HepG2 (cell line): ENCODE data around the gene HECTD1. TPM values are rescaled to one million over a fixed set of nuclear protein-coding genes. Genes with fewer than 3 reads are reported as not detected.

Source experiments
- HOXA5 ChIP-seq: sonication (generic); formaldehyde crosslinking; IDR thresholded peaks from 2 replicates; pipeline ENCODE4 v1.4.0; 2020; ENCODE audit warnings: missing genetic modification reagents
- IRF2 ChIP-seq: IDR thresholded peaks from 2 replicates; pipeline ENCODE4 v1.6.1; 2018; ENCODE audit warnings: missing genetic modification reagents, missing compliant biosample characterization
- MYNN ChIP-seq: sonication (generic); formaldehyde crosslinking; IDR thresholded peaks from 2 replicates; pipeline ENCODE4 v1.4.0; 2020; ENCODE audit warnings: mild to moderate bottlenecking, low read depth, missing genetic modification reagents
- REL ChIP-seq: sonication (generic); formaldehyde crosslinking; conservative IDR thresholded peaks from 2 replicates; pipeline ENCODE4 v1.8.0; 2022; ENCODE audit warnings: mild to moderate bottlenecking, missing genetic modification reagents, moderate library complexity
- SATB2 ChIP-seq: sonication (generic); formaldehyde crosslinking; IDR thresholded peaks from 2 replicates; pipeline ENCODE4 v1.5.0; 2020; ENCODE audit warnings: missing genetic modification reagents
- SMAD1 ChIP-seq: sonication (generic); formaldehyde crosslinking; IDR thresholded peaks from 2 replicates; pipeline ENCODE4 v1.4.0; 2020; ENCODE audit warnings: missing genetic modification reagents, low read depth, mild to moderate bottlenecking, borderline replicate concordance
- SMAD9 ChIP-seq: sonication (generic); formaldehyde crosslinking; IDR thresholded peaks from 2 replicates; pipeline ENCODE4 v1.5.1; 2020; ENCODE audit warnings: mild to moderate bottlenecking, missing genetic modification reagents
- YY1 ChIP-seq: IDR thresholded peaks from 2 replicates; pipeline ENCODE4 v1.6.1; 2011; ENCODE audit warnings: low read length, low read depth, moderate library complexity, mild to moderate bottlenecking; ENCODE audit not compliant: insufficient read depth, insufficient replicate concordance
- ZBTB21 ChIP-seq: sonication (generic); formaldehyde crosslinking; IDR thresholded peaks from 2 replicates; pipeline ENCODE4 v1.4.0; 2020; ENCODE audit warnings: missing genetic modification reagents
- ZFP62 ChIP-seq: sonication (generic); formaldehyde crosslinking; IDR thresholded peaks from 2 replicates; pipeline ENCODE4 v1.4.0; 2020; ENCODE audit warnings: missing genetic modification reagents
- ZNF124 ChIP-seq: sonication (generic); formaldehyde crosslinking; IDR thresholded peaks from 2 replicates; pipeline ENCODE4 v1.4.0; 2020; ENCODE audit warnings: missing genetic modification reagents
- ZNF432 ChIP-seq: sonication (generic); formaldehyde crosslinking; IDR thresholded peaks from 2 replicates; pipeline ENCODE4 v1.5.0; 2020; ENCODE audit warnings: missing genetic modification reagents, mild to moderate bottlenecking, borderline replicate concordance
- ZNF614 ChIP-seq: IDR thresholded peaks from 2 replicates; pipeline ENCODE4 v1.6.1; 2018; ENCODE audit warnings: missing biosample characterization, missing genetic modification reagents, inconsistent platforms, borderline replicate concordance
- ZNF713 ChIP-seq: sonication (generic); formaldehyde crosslinking; IDR thresholded peaks from 2 replicates; pipeline ENCODE4 v1.4.0; 2020; ENCODE audit warnings: mild to moderate bottlenecking, missing genetic modification reagents
- ZNF83 ChIP-seq: sonication (generic); formaldehyde crosslinking; IDR thresholded peaks from 2 replicates; pipeline ENCODE4 v1.4.0; 2020; ENCODE audit warnings: missing genetic modification reagents, mild to moderate bottlenecking, borderline replicate concordance
- ZSCAN21 ChIP-seq: sonication (generic); formaldehyde crosslinking; IDR thresholded peaks from 2 replicates; pipeline ENCODE4 v1.8.0; 2022; ENCODE audit warnings: mild to moderate bottlenecking, missing genetic modification reagents, moderate library complexity, borderline replicate concordance
- polyA plus RNA-seq, 8 experiments: library from polyadenylated mRNA; depleted of rRNA in 3 of 8; stranded (reverse) in 7 of 8; unstranded in 1 of 8; fragments of >200 nt; fragmentation: Illumina TruSeq in 4 of 8; extraction: Trizol in 4 of 8; gene quantifications; 2 replicates each; pipeline versions ENCODE4 v1.2.1 to v1.2.3, GENCODE V29; 2011 to 2016; ENCODE audit warnings: low read depth in 4 of 8, missing spikeins in 1 of 8, mixed read lengths in 1 of 8; ENCODE audit not compliant: insufficient read depth in 1 of 8
- total RNA-seq, 5 experiments: library from RNA; depleted of rRNA; stranded (reverse); fragments of >200 nt; fragmentation: Illumina TruSeq; extraction: Trizol; gene quantifications; 2 replicates each; pipeline ENCODE4 v1.2.3, GENCODE V29; 2016; ENCODE audit warnings: low read depth in 1 of 5
- TF ChIP-seq, protein P1 (sequence below): sonication (generic); formaldehyde crosslinking; IDR thresholded peaks from 2 replicates; pipeline ENCODE4 v1.4.0; 2020; ENCODE audit warnings: mild to moderate bottlenecking, missing genetic modification reagents, borderline replicate concordance
- TF ChIP-seq, protein P2 (sequence below): sonication (generic); formaldehyde crosslinking; IDR thresholded peaks from 2 replicates; pipeline ENCODE4 v1.5.0; 2020; ENCODE audit warnings: missing genetic modification reagents
- TF ChIP-seq, protein P3 (sequence below): sonication (generic); formaldehyde crosslinking; IDR thresholded peaks from 2 replicates; pipeline ENCODE4 v1.9.0; 2021; ENCODE audit warnings: missing genetic modification reagents, mild to moderate bottlenecking, borderline replicate concordance
- TF ChIP-seq, protein P4 (sequence below): IDR thresholded peaks from 2 replicates; pipeline ENCODE4 v1.6.1; 2016; ENCODE audit warnings: control low read depth
- TF ChIP-seq, protein P5 (sequence below): sonication (generic); formaldehyde crosslinking; IDR thresholded peaks from 2 replicates; pipeline ENCODE4 v1.8.0; 2022; ENCODE audit warnings: missing genetic modification reagents, mild to moderate bottlenecking, inconsistent platforms, borderline replicate concordance

HECTD1 gene
- total and polyA plus RNA-seq, 2 of the 13 experiments (the other 11 are each of a cell fraction or from before 2014, with no cell fraction given) = 312 to 560 TPM

DNA sequence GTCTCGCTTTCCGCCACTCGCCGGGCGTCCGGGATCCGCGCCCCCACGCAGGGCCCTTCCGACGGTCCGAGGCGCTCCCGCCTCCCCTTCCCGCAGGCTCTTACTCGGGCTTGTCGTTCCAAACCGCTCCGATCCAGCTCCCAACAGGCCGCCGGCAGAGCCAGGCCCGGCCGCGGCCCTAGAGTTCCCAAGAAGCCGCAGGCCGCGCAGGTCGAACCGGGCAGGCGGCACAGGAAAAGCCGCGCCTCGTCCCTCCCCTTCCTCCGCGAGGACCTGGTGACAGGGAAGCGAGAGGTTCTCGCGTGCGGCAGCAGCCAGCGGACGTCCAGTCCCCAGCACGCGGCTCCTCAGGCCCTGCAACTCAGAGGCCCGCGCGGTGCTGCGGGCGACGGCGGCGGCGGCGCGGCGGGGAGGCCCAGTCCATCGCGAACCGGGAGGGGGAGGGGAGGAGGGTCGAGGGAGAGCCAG is 272 bp downstream of the HECTD1 start (continued):
- TF ChIP-seq, protein P1, sequence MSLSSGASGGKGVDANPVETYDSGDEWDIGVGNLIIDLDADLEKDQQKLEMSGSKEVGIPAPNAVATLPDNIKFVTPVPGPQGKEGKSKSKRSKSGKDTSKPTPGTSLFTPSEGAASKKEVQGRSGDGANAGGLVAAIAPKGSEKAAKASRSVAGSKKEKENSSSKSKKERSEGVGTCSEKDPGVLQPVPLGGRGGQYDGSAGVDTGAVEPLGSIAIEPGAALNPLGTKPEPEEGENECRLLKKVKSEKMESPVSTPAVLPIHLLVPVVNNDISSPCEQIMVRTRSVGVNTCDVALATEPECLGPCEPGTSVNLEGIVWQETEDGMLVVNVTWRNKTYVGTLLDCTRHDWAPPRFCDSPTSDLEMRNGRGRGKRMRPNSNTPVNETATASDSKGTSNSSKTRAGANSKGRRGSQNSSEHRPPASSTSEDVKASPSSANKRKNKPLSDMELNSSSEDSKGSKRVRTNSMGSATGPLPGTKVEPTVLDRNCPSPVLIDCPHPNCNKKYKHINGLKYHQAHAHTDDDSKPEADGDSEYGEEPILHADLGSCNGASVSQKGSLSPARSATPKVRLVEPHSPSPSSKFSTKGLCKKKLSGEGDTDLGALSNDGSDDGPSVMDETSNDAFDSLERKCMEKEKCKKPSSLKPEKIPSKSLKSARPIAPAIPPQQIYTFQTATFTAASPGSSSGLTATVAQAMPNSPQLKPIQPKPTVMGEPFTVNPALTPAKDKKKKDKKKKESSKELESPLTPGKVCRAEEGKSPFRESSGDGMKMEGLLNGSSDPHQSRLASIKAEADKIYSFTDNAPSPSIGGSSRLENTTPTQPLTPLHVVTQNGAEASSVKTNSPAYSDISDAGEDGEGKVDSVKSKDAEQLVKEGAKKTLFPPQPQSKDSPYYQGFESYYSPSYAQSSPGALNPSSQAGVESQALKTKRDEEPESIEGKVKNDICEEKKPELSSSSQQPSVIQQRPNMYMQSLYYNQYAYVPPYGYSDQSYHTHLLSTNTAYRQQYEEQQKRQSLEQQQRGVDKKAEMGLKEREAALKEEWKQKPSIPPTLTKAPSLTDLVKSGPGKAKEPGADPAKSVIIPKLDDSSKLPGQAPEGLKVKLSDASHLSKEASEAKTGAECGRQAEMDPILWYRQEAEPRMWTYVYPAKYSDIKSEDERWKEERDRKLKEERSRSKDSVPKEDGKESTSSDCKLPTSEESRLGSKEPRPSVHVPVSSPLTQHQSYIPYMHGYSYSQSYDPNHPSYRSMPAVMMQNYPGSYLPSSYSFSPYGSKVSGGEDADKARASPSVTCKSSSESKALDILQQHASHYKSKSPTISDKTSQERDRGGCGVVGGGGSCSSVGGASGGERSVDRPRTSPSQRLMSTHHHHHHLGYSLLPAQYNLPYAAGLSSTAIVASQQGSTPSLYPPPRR = peak; percentile 43; the same call in 1 of the 2 replicates
- no peak for TF ChIP-seq ZNF124 (CRISPR knock-in tag)
- no peak for TF ChIP-seq ZNF432
- TF ChIP-seq, protein P2, sequence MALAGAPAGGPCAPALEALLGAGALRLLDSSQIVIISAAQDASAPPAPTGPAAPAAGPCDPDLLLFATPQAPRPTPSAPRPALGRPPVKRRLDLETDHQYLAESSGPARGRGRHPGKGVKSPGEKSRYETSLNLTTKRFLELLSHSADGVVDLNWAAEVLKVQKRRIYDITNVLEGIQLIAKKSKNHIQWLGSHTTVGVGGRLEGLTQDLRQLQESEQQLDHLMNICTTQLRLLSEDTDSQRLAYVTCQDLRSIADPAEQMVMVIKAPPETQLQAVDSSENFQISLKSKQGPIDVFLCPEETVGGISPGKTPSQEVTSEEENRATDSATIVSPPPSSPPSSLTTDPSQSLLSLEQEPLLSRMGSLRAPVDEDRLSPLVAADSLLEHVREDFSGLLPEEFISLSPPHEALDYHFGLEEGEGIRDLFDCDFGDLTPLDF (CRISPR knock-in tag) = no peak
- peak; percentile 97; the same call in 1 of the 2 replicates for TF ChIP-seq ZNF83 (CRISPR knock-in tag)
- TF ChIP-seq, protein P3, sequence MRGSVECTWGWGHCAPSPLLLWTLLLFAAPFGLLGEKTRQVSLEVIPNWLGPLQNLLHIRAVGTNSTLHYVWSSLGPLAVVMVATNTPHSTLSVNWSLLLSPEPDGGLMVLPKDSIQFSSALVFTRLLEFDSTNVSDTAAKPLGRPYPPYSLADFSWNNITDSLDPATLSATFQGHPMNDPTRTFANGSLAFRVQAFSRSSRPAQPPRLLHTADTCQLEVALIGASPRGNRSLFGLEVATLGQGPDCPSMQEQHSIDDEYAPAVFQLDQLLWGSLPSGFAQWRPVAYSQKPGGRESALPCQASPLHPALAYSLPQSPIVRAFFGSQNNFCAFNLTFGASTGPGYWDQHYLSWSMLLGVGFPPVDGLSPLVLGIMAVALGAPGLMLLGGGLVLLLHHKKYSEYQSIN (CRISPR knock-in tag) = no peak
- TF ChIP-seq YY1 = no peak
- no peak; the same call in 1 of the 2 replicates for TF ChIP-seq ZNF614 (CRISPR knock-in tag)
- TF ChIP-seq ZNF713 (CRISPR knock-in tag) = peak; percentile 37; the same call in 1 of the 2 replicates
- TF ChIP-seq MYNN (CRISPR knock-in tag) = peak; percentile 77; the same call in 1 of the 2 replicates
- no peak for TF ChIP-seq IRF2
- TF ChIP-seq REL (CRISPR knock-in tag) = peak; percentile 98
- TF ChIP-seq HOXA5 (CRISPR knock-in tag) = no peak
- TF ChIP-seq SMAD1 (CRISPR knock-in tag) = peak; percentile 51
- TF ChIP-seq, protein P4, sequence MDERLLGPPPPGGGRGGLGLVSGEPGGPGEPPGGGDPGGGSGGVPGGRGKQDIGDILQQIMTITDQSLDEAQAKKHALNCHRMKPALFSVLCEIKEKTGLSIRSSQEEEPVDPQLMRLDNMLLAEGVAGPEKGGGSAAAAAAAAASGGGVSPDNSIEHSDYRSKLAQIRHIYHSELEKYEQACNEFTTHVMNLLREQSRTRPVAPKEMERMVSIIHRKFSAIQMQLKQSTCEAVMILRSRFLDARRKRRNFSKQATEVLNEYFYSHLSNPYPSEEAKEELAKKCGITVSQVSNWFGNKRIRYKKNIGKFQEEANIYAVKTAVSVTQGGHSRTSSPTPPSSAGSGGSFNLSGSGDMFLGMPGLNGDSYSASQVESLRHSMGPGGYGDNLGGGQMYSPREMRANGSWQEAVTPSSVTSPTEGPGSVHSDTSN (CRISPR knock-in tag) = no peak
- peak; percentile 80 for TF ChIP-seq ZBTB21
- no peak; the same call in none of the 2 replicates for TF ChIP-seq SATB2 (CRISPR knock-in tag)
- no peak for TF ChIP-seq ZFP62 (CRISPR knock-in tag)
- TF ChIP-seq ZSCAN21 = no peak
- TF ChIP-seq SMAD9 = peak; percentile 83; the same call in 1 of the 2 replicates
- TF ChIP-seq, protein P5, sequence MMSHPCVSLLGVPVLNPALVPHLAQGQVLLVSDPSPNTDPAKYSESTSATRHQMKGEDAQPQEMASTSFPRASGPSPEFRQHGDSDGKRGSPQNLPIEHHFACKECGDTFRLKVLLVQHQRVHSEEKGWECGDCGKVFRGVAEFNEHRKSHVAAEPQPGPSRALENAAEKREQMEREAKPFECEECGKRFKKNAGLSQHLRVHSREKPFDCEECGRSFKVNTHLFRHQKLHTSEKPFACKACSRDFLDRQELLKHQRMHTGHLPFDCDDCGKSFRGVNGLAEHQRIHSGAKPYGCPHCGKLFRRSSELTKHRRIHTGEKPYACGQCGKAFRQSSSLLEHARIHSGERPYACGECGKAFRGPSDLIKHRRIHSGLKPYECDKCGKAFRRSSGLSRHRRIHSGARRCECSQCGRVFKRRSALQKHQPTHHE (CRISPR knock-in tag) = no peak; the same call in 1 of the 2 replicates
